Measurements from ENCODE around the gene GKAP1. TPM values are rescaled to one million over a fixed set of nuclear protein-coding genes. Genes with fewer than 3 reads are reported as not detected.

GKAP1 gene
- total RNA-seq, 1 experiment from 2014 or later: 6.2 TPM

DNA sequence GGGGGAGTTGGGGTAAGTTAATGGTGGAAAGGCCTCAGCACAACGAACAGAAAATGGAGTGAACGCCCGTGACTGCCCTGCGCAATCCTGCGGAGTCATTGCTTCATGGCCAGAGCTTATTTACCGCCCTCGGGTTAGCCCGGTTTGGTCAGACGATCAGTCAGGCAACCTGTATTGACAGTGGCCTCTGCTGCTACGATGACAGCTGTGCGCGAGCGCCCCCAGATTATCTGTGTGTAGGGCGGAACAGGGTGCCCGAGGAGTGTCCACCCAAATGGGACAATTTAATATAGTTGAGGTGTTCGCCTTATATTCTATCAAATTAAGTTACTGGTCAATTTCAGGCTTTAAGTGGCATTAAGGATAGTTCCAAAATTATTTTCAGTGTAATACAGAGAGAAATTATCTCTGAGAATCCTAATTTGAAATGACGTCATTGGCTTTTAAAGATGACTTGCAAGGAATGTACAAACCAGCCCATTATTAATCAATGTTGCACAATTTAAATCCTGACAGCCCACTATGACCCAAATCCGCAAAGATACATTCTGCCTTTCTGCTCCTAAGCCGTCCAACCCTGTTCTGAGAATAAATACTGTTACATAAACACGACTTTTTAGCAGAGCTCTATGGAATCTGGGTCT lies 108.9 kb downstream of the GKAP1 start:
- H3K23ac ChIP-seq (ENCODE audit: insufficient read length, low read depth, low read length): no peak overlapping the region
- H3K4ac ChIP-seq (ENCODE audit: low read depth, low read length): no peak overlapping the region
- no peak overlapping the region for H4K5ac ChIP-seq (ENCODE audit: insufficient read length, low read depth, low read length)
- H3K4me3 Mint-ChIP-seq: peak overlapping the region; percentile 80 to 91
- peak; percentile 37; the same call in 2 of the 3 replicates for TF ChIP-seq CTCF (conservative IDR thresholded peaks at IDR 0.05)
- H3K9me3 Mint-ChIP-seq: peaks cover 3 to 4% of the 10 kb centered on the region in 2 experiments; a peak in 4 of 5 replicates
- H3K79me2 ChIP-seq (ENCODE audit: insufficient read depth, low read length): peaks cover 36% of the 10 kb centered on the region
- no peak overlapping the region for H3T11ph ChIP-seq (ENCODE audit: low read length)
- no peak overlapping the region for H4K91ac ChIP-seq (ENCODE audit: insufficient read length, low read depth, low read length)
- H2BK12ac ChIP-seq (ENCODE audit: insufficient read length, low read depth, low read length): no peak overlapping the region
- H3K36me3 Mint-ChIP-seq (ENCODE audit: insufficient read depth in 1 of 3, low read depth in 3 of 3): peaks cover 14 to 21% (median 20%) of the 10 kb centered on the region in 3 experiments
- H3K56ac ChIP-seq (ENCODE audit: insufficient read length, low read depth, low read length): no peak overlapping the region
- WGBS (ENCODE audit: extremely low coverage, insufficient read length, low lambda C conversion rate): no CpG with 5 or more reads among the region's 20 CpGs
- peak overlapping the region; percentile 36 for H3K9ac ChIP-seq (ENCODE audit: extremely low read depth, insufficient read length, low read length)
- H2AFZ ChIP-seq (ENCODE audit: low read length): no peak overlapping the region
- no peak overlapping the region for H3K14ac ChIP-seq (ENCODE audit: insufficient read depth, low read length)
- H3K27me3 ChIP-seq (ENCODE audit: insufficient read depth, low read length): no peaks in the 10 kb centered on the region
- no peak overlapping the region for H2BK20ac ChIP-seq (ENCODE audit: low read depth, low read length, poor library complexity, severe bottlenecking)
- H3K4me1 ChIP-seq (ENCODE audit: insufficient read depth, low read length): no peaks in the 10 kb centered on the region
- peaks cover 7% of the 10 kb centered on the region for H3K23me2 ChIP-seq (ENCODE audit: insufficient read length, low read depth, low read length, poor library complexity, severe bottlenecking)
- no peaks in the 10 kb centered on the region for H3K79me1 ChIP-seq (ENCODE audit: insufficient read depth, low read depth, low read length, poor library complexity, severe bottlenecking)
- peaks cover 2% of the 10 kb centered on the region for H3K27me3 Mint-ChIP-seq (ENCODE audit: low read depth)
- H3K9me3 ChIP-seq (ENCODE audit: control insufficient read depth, low read depth, low read length): no peaks in the 10 kb centered on the region
- no peak overlapping the region for H4K8ac ChIP-seq (replicated peaks; ENCODE audit: insufficient read length, low read depth, low read length)
- H2BK15ac ChIP-seq (ENCODE audit: low read depth, low read length): no peak overlapping the region
- peak overlapping the region; percentile 24 for H3K18ac ChIP-seq (ENCODE audit: insufficient read length, low read depth, low read length)
- no peak overlapping the region for H2AK5ac ChIP-seq (ENCODE audit: insufficient read length, low read length)
- H4K20me1 ChIP-seq (ENCODE audit: control insufficient read depth, insufficient read depth, insufficient read length): no peaks in the 10 kb centered on the region
- DNase-seq: peak; percentile 55
- H3K27ac Mint-ChIP-seq: peak overlapping the region; percentile 97 to 99 (median 98)
- peaks cover 19 to 20% of the 10 kb centered on the region in 2 experiments for H3K4me1 Mint-ChIP-seq
- no peak overlapping the region for H2BK120ac ChIP-seq (ENCODE audit: low read depth, low read length, poor library complexity, severe bottlenecking)
- peak overlapping the region; percentile 88 for H3K4me2 ChIP-seq (ENCODE audit: insufficient read depth, insufficient read length, low read length)
- H3K27ac ChIP-seq (ENCODE audit: insufficient read length, low read depth, low read length): no peak overlapping the region
- H2BK5ac ChIP-seq (ENCODE audit: insufficient read length, low read length): no peak overlapping the region

Measured in H9 (cell line).